H9 (cell line): ENCODE measurements around the gene MAST4. TPM values are rescaled to one million over a fixed set of nuclear protein-coding genes. Genes with fewer than 3 reads are reported as not detected.

Source experiments
- DNase-seq: peaks from one replicate; pipeline ENCODE4 v3.0.0-alpha.2; 2017
- H2AFZ ChIP-seq: one replicate; pipeline ENCODE4 v1.6.1; 2013; ENCODE audit warnings: mild to moderate bottlenecking, low read length, control low read depth, moderate library complexity
- H2AK5ac ChIP-seq: 2 replicates; pipeline ENCODE4 v1.6.1; 2013; ENCODE audit warnings: low read length, control low read depth, mixed read lengths; ENCODE audit not compliant: insufficient read length
- H2BK120ac ChIP-seq: one replicate; pipeline ENCODE4 v1.6.1; 2013; ENCODE audit warnings: low read depth, mild to moderate bottlenecking, low read length, control low read depth, inconsistent platforms; ENCODE audit not compliant: poor library complexity, severe bottlenecking
- H2BK12ac ChIP-seq: 2 replicates; pipeline ENCODE4 v1.6.1; 2013; ENCODE audit warnings: low read length, control low read depth, mixed read lengths, low read depth; ENCODE audit not compliant: insufficient read length
- H2BK15ac ChIP-seq: 2 replicates; pipeline ENCODE4 v1.6.1; 2013; ENCODE audit warnings: low read depth, low read length, control low read depth
- H2BK20ac ChIP-seq: one replicate; pipeline ENCODE4 v1.6.1; 2013; ENCODE audit warnings: low read depth, mild to moderate bottlenecking, low read length, control low read depth, inconsistent platforms; ENCODE audit not compliant: poor library complexity, severe bottlenecking
- H2BK5ac ChIP-seq: 2 replicates; pipeline ENCODE4 v1.6.1; 2013; ENCODE audit warnings: low read length, control low read depth, mixed read lengths; ENCODE audit not compliant: insufficient read length
- H3K14ac ChIP-seq: 2 replicates; pipeline ENCODE4 v1.6.1; 2013; ENCODE audit warnings: low read length, control low read depth; ENCODE audit not compliant: insufficient read depth
- H3K18ac ChIP-seq: 2 replicates; pipeline ENCODE4 v1.6.1; 2013; ENCODE audit warnings: low read depth, mild to moderate bottlenecking, mixed read lengths, low read length, control low read depth; ENCODE audit not compliant: insufficient read length
- H3K23ac ChIP-seq: 2 replicates; pipeline ENCODE4 v1.6.1; 2013; ENCODE audit warnings: low read length, control low read depth, mixed read lengths, low read depth; ENCODE audit not compliant: insufficient read length
- H3K23me2 ChIP-seq: 2 replicates; pipeline ENCODE4 v1.6.1; 2013; ENCODE audit warnings: low read depth, mild to moderate bottlenecking, mixed read lengths, low read length, control low read depth; ENCODE audit not compliant: insufficient read length, poor library complexity, severe bottlenecking
- H3K27ac ChIP-seq: 2 replicates; pipeline ENCODE4 v1.5.1; 2013; ENCODE audit warnings: low read length, control low read depth, mixed read lengths, low read depth; ENCODE audit not compliant: insufficient read length
- H3K27me3 ChIP-seq: 2 replicates; pipeline ENCODE4 v1.6.1; 2013; ENCODE audit warnings: low read length, control low read depth, inconsistent platforms; ENCODE audit not compliant: insufficient read depth
- H3K4ac ChIP-seq: 2 replicates; pipeline ENCODE4 v1.6.1; 2013; ENCODE audit warnings: low read depth, mild to moderate bottlenecking, control low read depth, inconsistent platforms, low read length, moderate library complexity
- H3K4me1 ChIP-seq: 2 replicates; pipeline ENCODE4 v1.6.1; 2013; ENCODE audit warnings: low read length, control low read depth, inconsistent platforms; ENCODE audit not compliant: insufficient read depth
- H3K4me2 ChIP-seq: 2 replicates; pipeline ENCODE4 v1.6.1; 2013; ENCODE audit warnings: low read length, control low read depth, mixed read lengths; ENCODE audit not compliant: insufficient read length, insufficient read depth
- H3K56ac ChIP-seq: 2 replicates; pipeline ENCODE4 v1.6.1; 2013; ENCODE audit warnings: low read depth, mild to moderate bottlenecking, mixed read lengths, low read length, control low read depth; ENCODE audit not compliant: insufficient read length
- H3K79me1 ChIP-seq: 2 replicates; pipeline ENCODE4 v1.6.1; 2013; ENCODE audit warnings: low read depth, mild to moderate bottlenecking, moderate library complexity, low read length, control low read depth, inconsistent platforms; ENCODE audit not compliant: insufficient read depth, poor library complexity, severe bottlenecking
- H3K79me2 ChIP-seq: 2 replicates; pipeline ENCODE4 v1.6.1; 2013; ENCODE audit warnings: low read length, control low read depth, inconsistent platforms; ENCODE audit not compliant: insufficient read depth
- H3K9ac ChIP-seq: 2 replicates; pipeline ENCODE4 v1.6.1; 2013; ENCODE audit warnings: low read length, control low read depth, mixed read lengths; ENCODE audit not compliant: insufficient read length; ENCODE audit errors: extremely low read depth
- H3K9me3 ChIP-seq: one replicate; pipeline ENCODE4 v1.6.1; 2013; ENCODE audit warnings: low read depth, low read length, inconsistent platforms; ENCODE audit not compliant: control insufficient read depth
- H3T11ph ChIP-seq: one replicate; pipeline ENCODE4 v1.6.1; 2013; ENCODE audit warnings: mild to moderate bottlenecking, low read length, control low read depth, inconsistent platforms
- H4K20me1 ChIP-seq: one replicate; pipeline ENCODE4 v1.6.1; 2013; ENCODE audit not compliant: control insufficient read depth, insufficient read length, insufficient read depth
- H4K5ac ChIP-seq: 2 replicates; pipeline ENCODE4 v1.6.1; 2013; ENCODE audit warnings: low read depth, mild to moderate bottlenecking, mixed read lengths, low read length, control low read depth; ENCODE audit not compliant: insufficient read length
- H4K8ac ChIP-seq: replicated peaks from 2 replicates; pipeline ENCODE4 v1.6.1; 2013; ENCODE audit warnings: low read length, control low read depth, mixed read lengths, low read depth; ENCODE audit not compliant: insufficient read length
- H4K91ac ChIP-seq: 2 replicates; pipeline ENCODE4 v1.6.1; 2013; ENCODE audit warnings: low read depth, mild to moderate bottlenecking, moderate library complexity, mixed read lengths, low read length, control low read depth; ENCODE audit not compliant: insufficient read length
- H3K27ac Mint-ChIP-seq, 3 experiments: 2 replicates in 2 of 3; 3 replicates in 1 of 3; pipeline ENCODE4 v1.8.0; 2020 to 2021; ENCODE audit warnings: mixed read lengths in 3 of 3, mild to moderate bottlenecking in 1 of 3, moderate library complexity in 1 of 3
- H3K27me3 Mint-ChIP-seq: 2 replicates; pipeline ENCODE4 v1.8.0; 2021; ENCODE audit warnings: low read depth, mild to moderate bottlenecking, moderate library complexity, mixed read lengths
- H3K36me3 Mint-ChIP-seq, 3 experiments: 2 replicates in 2 of 3; 3 replicates in 1 of 3; pipeline ENCODE4 v1.8.0; 2020 to 2021; ENCODE audit warnings: low read depth in 3 of 3, mixed read lengths in 3 of 3; ENCODE audit not compliant: insufficient read depth in 1 of 3
- H3K4me1 Mint-ChIP-seq, 2 experiments: 2 replicates each; pipeline ENCODE4 v1.8.0; 2020; ENCODE audit warnings: mixed read lengths in 2 of 2
- H3K4me3 Mint-ChIP-seq, 2 experiments: 2 replicates in 1 of 2; 3 replicates in 1 of 2; pipeline ENCODE4 v1.8.0; 2020 to 2021; ENCODE audit warnings: mild to moderate bottlenecking in 2 of 2, mixed read lengths in 2 of 2, moderate library complexity in 1 of 2
- H3K9me3 Mint-ChIP-seq, 2 experiments: 2 replicates in 1 of 2; 3 replicates in 1 of 2; pipeline ENCODE4 v1.8.0; 2020; ENCODE audit warnings: mild to moderate bottlenecking in 2 of 2, mixed read lengths in 2 of 2, moderate library complexity in 1 of 2
- CTCF ChIP-seq: fragments of 200-600 bp; sonication (generic); conservative IDR thresholded peaks from 3 replicates; pipeline ENCODE4 v1.8.0; 2021; ENCODE audit warnings: antibody characterized with exemption, mild to moderate bottlenecking
- WGBS: extraction: QIAGEN DNeasy Blood & Tissue Kit; methylation state at CpG from one replicate; pipeline ENCODE4 v1.1.7; 2013; ENCODE audit warnings: missing lambda C conversion rate, low lambda C conversion rate, mixed read lengths; ENCODE audit not compliant: insufficient read length; ENCODE audit errors: extremely low coverage; 5-methylcytosine and 5-hydroxymethylcytosine counted together
- total RNA-seq: library from RNA; stranded (reverse); gene quantifications from 2 replicates; pipeline ENCODE4 v1.2.1, GENCODE V29; 2021

Gene MAST4
- total RNA-seq, 1 experiment from 2014 or later = 3.7 TPM

- H4K5ac ChIP-seq = no peak overlapping the region
Measured at GRCh38 chr5:66582499-66583165, 13.6 kb upstream of the MAST4 start.

More at GRCh38 chr5:66582499-66583165, 13.6 kb upstream of the MAST4 start:
- no peaks in the 10 kb centered on the region for H3K36me3 Mint-ChIP-seq
- Histone ChIP-seq H3K23ac (no peak overlapping the region), H3T11ph (no peak overlapping the region), H2AFZ (no peak overlapping the region), H4K20me1 (no peaks in the 10 kb centered on the region), H3K27me3 (no peaks in the 10 kb centered on the region), H3K56ac (no peak overlapping the region), H4K8ac (no peak overlapping the region), H3K79me1 (no peaks in the 10 kb centered on the region), H3K23me2 (no peaks in the 10 kb centered on the region), H3K9me3 (no peaks in the 10 kb centered on the region), H2BK15ac (no peak overlapping the region), H2BK5ac (no peak overlapping the region), H2BK20ac (no peak overlapping the region), H3K4me1 (no peaks in the 10 kb centered on the region), H3K9ac (no peak overlapping the region), H3K18ac (no peak overlapping the region), H2AK5ac (no peak overlapping the region), H4K91ac (no peak overlapping the region), H3K4me2 (no peak overlapping the region), H3K4ac (no peak overlapping the region), H2BK120ac (no peak overlapping the region), H2BK12ac (no peak overlapping the region), H3K79me2 (no peaks in the 10 kb centered on the region), H3K27ac (no peak overlapping the region), H3K14ac (no peak overlapping the region)
- H3K27me3 Mint-ChIP-seq = peaks cover 7% of the 10 kb centered on the region; the same call in 1 of the 2 replicates
- H3K27ac Mint-ChIP-seq = no peak overlapping the region
- DNase-seq = no peak
- H3K9me3 Mint-ChIP-seq = no peaks in the 10 kb centered on the region
- H3K4me3 Mint-ChIP-seq = no peak overlapping the region
- WGBS = no CpG with 5 or more reads among the region's 5 CpGs
- no peak for TF ChIP-seq CTCF
- no peaks in the 10 kb centered on the region for H3K4me1 Mint-ChIP-seq
